Epithelial cell of esophagus (primary cell): ENCODE data around the gene ATXN1.

Experiments
- DNase-seq: peaks from one replicate; pipeline ENCODE4 v3.0.0; 2010; ENCODE audit warnings: low read depth
- H3K4me3 ChIP-seq: 2 replicates; pipeline ENCODE4 v1.5.1; 2011; ENCODE audit warnings: mild to moderate bottlenecking, low read length, control low read depth
- CTCF ChIP-seq: IDR thresholded peaks from 2 replicates; pipeline ENCODE4 v1.5.1; 2011; ENCODE audit warnings: low read depth, mild to moderate bottlenecking, low read length, control low read depth, inconsistent platforms; ENCODE audit not compliant: insufficient read depth; ENCODE audit errors: missing control alignments

Gene ATXN1

GRCh38 chr6:16318538-16318937, 442.7 kb downstream of the ATXN1 start:
- DNase-seq = peak; percentile 79
- no peak for TF ChIP-seq CTCF

GRCh38 chr6:16316741-16317251, 444.5 kb downstream of the ATXN1 start:
- DNase-seq = peak; percentile 61
- peak; percentile 78 for TF ChIP-seq CTCF

More at GRCh38 chr6:16318538-16318937, 442.7 kb downstream of the ATXN1 start:
- H3K4me3 ChIP-seq = no peak overlapping the region

GRCh38 chr6:16314296-16314695, 447.0 kb downstream of the ATXN1 start:
- no peak overlapping the region for H3K4me3 ChIP-seq
- no peak for DNase-seq
- no peak for TF ChIP-seq CTCF

More at GRCh38 chr6:16316741-16317251, 444.5 kb downstream of the ATXN1 start:
- H3K4me3 ChIP-seq = no peak overlapping the region

GRCh38 chr6:16313732-16314131, 447.5 kb downstream of the ATXN1 start:
- DNase-seq = no peak
- no peak overlapping the region for H3K4me3 ChIP-seq
- no peak for TF ChIP-seq CTCF

- no peak overlapping the region for H3K4me3 ChIP-seq
- TF ChIP-seq CTCF = no peak
- no peak for DNase-seq
Observed at GRCh38 chr6:16311763-16312162, 449.5 kb downstream of the ATXN1 start.

- H3K4me3 ChIP-seq = no peak overlapping the region
- no peak for DNase-seq
- no peak for TF ChIP-seq CTCF
Observed at GRCh38 chr6:16306334-16306733, 454.9 kb downstream of the ATXN1 start.

- H3K4me3 ChIP-seq = no peak overlapping the region
- no peak for TF ChIP-seq CTCF
- no peak for DNase-seq
Observed at GRCh38 chr6:16305788-16306187, 455.5 kb downstream of the ATXN1 start.
